H1 (cell line): ENCODE data around the gene NAA50. TPM values are rescaled to one million over a fixed set of nuclear protein-coding genes. Genes with fewer than 3 reads are reported as not detected.

Experiments used
- CTCF ChIA-PET: fragments of 300-600 bp; sonication (Branson Sonifier 250); formaldehyde crosslinking; loops from one replicate; lab custom pipeline; 2021; ENCODE audit not compliant: partially characterized antibody; lab: Charles Lee
- POLR2A ChIA-PET: fragments of 300-600 bp; sonication (Branson Sonifier 250); formaldehyde crosslinking; loops from one replicate; lab custom pipeline; 2021; ENCODE audit warnings: inconsistent platforms; ENCODE audit not compliant: partially characterized antibody; lab: Charles Lee
- DNase-seq, 2 experiments: peaks; one replicate each; pipeline versions ENCODE4 v3.0.0 to v3.0.0-alpha.2; 2010 to 2022; ENCODE audit warnings: low spot score in 2 of 2, low read depth in 1 of 2, mixed read lengths in 1 of 2
- FAIRE-seq: peaks from 2 replicates; lab custom pipeline; 2011; peaks lifted over from hg19 to GRCh38; lab: Jason Lieb, UNC
- H2AFZ ChIP-seq: 2 replicates; pipeline ENCODE4 v1.8.1; 2012; ENCODE audit warnings: low read length, inconsistent platforms
- H2AK5ac ChIP-seq: 2 replicates; pipeline ENCODE4 v1.6.1; 2013; ENCODE audit warnings: low read depth, low read length
- H2BK120ac ChIP-seq: replicated peaks from 2 replicates; pipeline ENCODE3; 2013; ENCODE audit warnings: low read depth, low read length, inconsistent platforms
- H2BK12ac ChIP-seq: 2 replicates; pipeline ENCODE4 v1.6.1; 2013; ENCODE audit warnings: low read depth, low read length
- H2BK15ac ChIP-seq: 2 replicates; pipeline ENCODE4 v1.6.1; 2013; ENCODE audit warnings: low read length
- H2BK20ac ChIP-seq: 2 replicates; pipeline ENCODE4 v1.6.1; 2013; ENCODE audit warnings: low read length
- H2BK5ac ChIP-seq: 2 replicates; pipeline ENCODE4 v1.6.1; 2013; ENCODE audit warnings: low read depth, low read length
- H3K14ac ChIP-seq: 2 replicates; pipeline ENCODE4 v1.6.1; 2013; ENCODE audit warnings: inconsistent platforms; ENCODE audit not compliant: insufficient read length
- H3K18ac ChIP-seq: 2 replicates; pipeline ENCODE4 v1.6.1; 2013; ENCODE audit warnings: low read length; ENCODE audit errors: extremely low read depth
- H3K23ac ChIP-seq: 2 replicates; pipeline ENCODE4 v1.6.1; 2013; ENCODE audit warnings: inconsistent platforms; ENCODE audit not compliant: insufficient read length
- H3K23me2 ChIP-seq: 2 replicates; pipeline ENCODE4 v1.6.1; 2013; ENCODE audit warnings: low read depth, low read length
- H3K27ac ChIP-seq: 2 replicates; pipeline ENCODE4 v1.6.1; 2011; ENCODE audit warnings: low read depth, low read length, inconsistent platforms
- H3K27me3 ChIP-seq, 4 experiments: replicated peaks in 1 of 4; 1 replicate in 1 of 4; 2 replicates in 3 of 4; pipeline versions ENCODE4 v1.6.1 to v1.8.1; 2011 to 2013; ENCODE audit warnings: low read length in 3 of 4, mild to moderate bottlenecking in 3 of 4, inconsistent platforms in 2 of 4, mixed read lengths in 2 of 4, moderate library complexity in 1 of 4; ENCODE audit not compliant: control insufficient read depth in 3 of 4, insufficient read depth in 3 of 4; ENCODE audit errors: extremely low read depth in 1 of 4
- H3K36me3 ChIP-seq, 4 experiments: 2 replicates each; pipeline versions ENCODE4 v1.6.1 to v1.8.1; 2011 to 2013; ENCODE audit warnings: mild to moderate bottlenecking in 4 of 4, low read length in 3 of 4, moderate library complexity in 2 of 4, control low read depth in 1 of 4, inconsistent platforms in 1 of 4; ENCODE audit not compliant: insufficient read depth in 4 of 4, control insufficient read depth in 2 of 4
- H3K4ac ChIP-seq: replicated peaks from 2 replicates; pipeline ENCODE3; 2013; ENCODE audit warnings: low read length, low read depth, mixed read lengths, inconsistent platforms; ENCODE audit not compliant: insufficient read length
- H3K4me1 ChIP-seq, 4 experiments: replicated peaks in 1 of 4; 1 replicate in 1 of 4; 2 replicates in 3 of 4; pipeline versions ENCODE4 v1.6.1 to v1.8.1; 2011 to 2013; ENCODE audit warnings: low read length in 3 of 4, inconsistent platforms in 2 of 4, mixed read lengths in 1 of 4; ENCODE audit not compliant: insufficient read depth in 4 of 4, control insufficient read depth in 3 of 4
- H3K4me2 ChIP-seq, 2 experiments: 2 replicates each; pipeline versions ENCODE4 v1.6.1 to v1.8.1; 2011 to 2013; ENCODE audit warnings: low read depth in 2 of 2, low read length in 2 of 2, control low read depth in 1 of 2, inconsistent platforms in 1 of 2, mild to moderate bottlenecking in 1 of 2; ENCODE audit not compliant: insufficient read depth in 1 of 2
- H3K4me3 ChIP-seq, 4 experiments: fragments of 200-600, 300-600 bp in 1 of 4; sonication (generic), shearing (Covaris generic), sonication (Bioruptor Twin) in 1 of 4; 2 replicates each; pipeline versions ENCODE4 v1.5.1 to v1.8.1; 2011 to 2016; ENCODE audit warnings: low read length in 4 of 4, low read depth in 3 of 4, control low read depth in 2 of 4, inconsistent platforms in 2 of 4, mild to moderate bottlenecking in 2 of 4, mixed read lengths in 1 of 4, moderate library complexity in 1 of 4; ENCODE audit not compliant: insufficient read depth in 2 of 4; ENCODE audit errors: extremely low read depth in 1 of 4
- H3K56ac ChIP-seq: replicated peaks from 2 replicates; pipeline ENCODE3; 2013; ENCODE audit warnings: low read depth, mild to moderate bottlenecking, mixed read lengths, low read length, inconsistent platforms; ENCODE audit not compliant: insufficient read length
- H3K79me1 ChIP-seq: 2 replicates; pipeline ENCODE4 v1.6.1; 2013; ENCODE audit warnings: low read depth, low read length, control low read depth
- H3K79me2 ChIP-seq, 2 experiments: 2 replicates each; pipeline versions ENCODE4 v1.6.1 to v1.8.1; 2012 to 2013; ENCODE audit warnings: low read length in 2 of 2, mild to moderate bottlenecking in 2 of 2, inconsistent platforms in 1 of 2; ENCODE audit not compliant: insufficient read depth in 2 of 2, control insufficient read depth in 1 of 2
- H3K9ac ChIP-seq, 4 experiments: replicated peaks in 1 of 4; 1 replicate in 1 of 4; 2 replicates in 3 of 4; pipeline versions ENCODE4 v1.6.1 to v1.8.1; 2011 to 2013; ENCODE audit warnings: low read depth in 3 of 4, low read length in 3 of 4, control low read depth in 2 of 4, mild to moderate bottlenecking in 2 of 4, moderate library complexity in 2 of 4, inconsistent platforms in 1 of 4; ENCODE audit errors: extremely low read depth in 1 of 4
- H3K9me3 ChIP-seq, 2 experiments: 2 replicates each; pipeline versions ENCODE4 v1.6.1 to v1.8.1; 2012 to 2013; ENCODE audit warnings: mild to moderate bottlenecking in 2 of 2, moderate library complexity in 2 of 2, control low read depth in 1 of 2, inconsistent platforms in 1 of 2, low read depth in 1 of 2, low read length in 1 of 2, mixed read lengths in 1 of 2; ENCODE audit not compliant: insufficient read depth in 2 of 2
- H4K20me1 ChIP-seq, 2 experiments: replicated peaks in 1 of 2; 2 replicates each; pipeline versions ENCODE3 to v1.8.1; 2011 to 2013; ENCODE audit warnings: inconsistent platforms in 2 of 2, low read length in 2 of 2, mild to moderate bottlenecking in 1 of 2; ENCODE audit not compliant: insufficient read depth in 2 of 2, control insufficient read depth in 1 of 2
- H4K5ac ChIP-seq: 2 replicates; pipeline ENCODE4 v1.6.1; 2013; ENCODE audit warnings: low read length, low read depth, mixed read lengths, inconsistent platforms; ENCODE audit not compliant: insufficient read length
- H4K8ac ChIP-seq: 2 replicates; pipeline ENCODE4 v1.8.0; 2013; ENCODE audit warnings: mild to moderate bottlenecking, moderate library complexity, low read length, inconsistent platforms; ENCODE audit not compliant: insufficient read depth; ENCODE audit errors: extremely low read depth
- H4K91ac ChIP-seq: replicated peaks from 2 replicates; pipeline ENCODE3; 2013; ENCODE audit warnings: low read length, mixed read lengths, inconsistent platforms; ENCODE audit not compliant: insufficient read length
- ASH2L ChIP-seq: fragments of 200-600, 300-600 bp; sonication (generic); IDR thresholded peaks from one replicate; pipeline ENCODE4 v1.7.1; 2017; ENCODE audit warnings: low read length
- CBX5 ChIP-seq: fragments of 300-800, 300-1000 bp; sonication (generic); IDR thresholded peaks from 2 replicates; pipeline ENCODE4 v1.7.1; 2016; ENCODE audit warnings: antibody characterized with exemption, low read length, low read depth
- EGR1 ChIP-seq: IDR thresholded peaks from 2 replicates; pipeline ENCODE4 v1.6.1; 2011; ENCODE audit warnings: low read depth, low read length, borderline replicate concordance
- GABPA ChIP-seq: IDR thresholded peaks from 2 replicates; pipeline ENCODE4 v1.6.1; 2011; ENCODE audit warnings: mild to moderate bottlenecking, low read length, moderate library complexity, borderline replicate concordance; ENCODE audit not compliant: insufficient read depth
- RBBP5 ChIP-seq: IDR thresholded peaks from 2 replicates; pipeline ENCODE4 v1.7.1; 2012; ENCODE audit warnings: low read depth, mild to moderate bottlenecking, inconsistent platforms, low read length, moderate library complexity, borderline replicate concordance
- SAP30 ChIP-seq: fragments of 300-600 bp; sonication (generic); IDR thresholded peaks from 2 replicates; pipeline ENCODE4 v1.7.1; 2012; ENCODE audit warnings: low read length, moderate library complexity, mild to moderate bottlenecking, inconsistent platforms; ENCODE audit not compliant: insufficient read depth, insufficient replicate concordance
- SIN3A ChIP-seq, 2 experiments: IDR thresholded peaks in 1 of 2; conservative IDR thresholded peaks in 1 of 2; 2 replicates each; pipeline ENCODE4 v1.6.1; 2011 to 2012; ENCODE audit warnings: low read length in 2 of 2, improper control_type of control experiment in 1 of 2, low read depth in 1 of 2, mild to moderate bottlenecking in 1 of 2
- YY1 ChIP-seq: IDR thresholded peaks from 2 replicates; pipeline ENCODE4 v1.6.1; 2011; ENCODE audit warnings: low read depth, mild to moderate bottlenecking, low read length
- WGBS, 2 experiments: shearing (Covaris generic) in 1 of 2; methylation state at CpG; one replicate each; pipeline versions ENCODE4 v1.1.6 to v1.1.7; 2013 to 2015; ENCODE audit warnings: low lambda C conversion rate in 2 of 2, mixed read lengths in 2 of 2, inconsistent platforms in 1 of 2, low coverage in 1 of 2, missing lambda C conversion rate in 1 of 2; ENCODE audit not compliant: insufficient replicate concordance in 2 of 2, insufficient coverage in 1 of 2, insufficient read length in 1 of 2; ENCODE audit errors: extremely low coverage in 1 of 2, missing lambda C conversion rate in 1 of 2; 5-methylcytosine and 5-hydroxymethylcytosine counted together
- polyA plus RNA-seq, 7 experiments: library from polyadenylated mRNA; depleted of rRNA in 3 of 7; stranded (reverse) in 5 of 7; unstranded in 2 of 7; fragments of >200 nt in 5 of 7; fragments of 200-250 nt in 2 of 7; gene quantifications; 1 replicate in 5 of 7; 2 replicates in 1 of 7; 4 replicates in 1 of 7; pipeline versions ENCODE4 v1.2.1 to v1.2.3, GENCODE V29; 2011 to 2013; ENCODE audit warnings: missing spikeins in 2 of 7, mixed read lengths in 2 of 7
- total RNA-seq: library from RNA; stranded (reverse); fragmentation: NEBNext Ultra II Directional; extraction: Animal tissue kit (Norgen Biotek cat#: 25700); gene quantifications from 2 replicates; pipeline ENCODE4 v1.2.1, GENCODE V29; 2021
- TF ChIP-seq, protein P1 (sequence below): IDR thresholded peaks from 2 replicates; pipeline ENCODE4 v1.6.1; 2012; ENCODE audit warnings: inconsistent platforms
- TF ChIP-seq, protein P2 (sequence below), 3 experiments: IDR thresholded peaks; 1 replicate in 2 of 3; 2 replicates in 1 of 3; pipeline versions ENCODE4 v1.5.1 to v1.6.1; 2011; ENCODE audit warnings: low read length in 3 of 3, mild to moderate bottlenecking in 3 of 3, inconsistent platforms in 2 of 3, low read depth in 1 of 3, moderate library complexity in 1 of 3; ENCODE audit not compliant: insufficient read depth in 1 of 3; ENCODE audit errors: control extremely low read depth in 1 of 3

The NAA50 gene
- total and polyA plus RNA-seq, 2 of the 8 experiments (the other 6 are each of a cell fraction or from before 2014, with no cell fraction given): 46.6 to 231 TPM

DNA sequence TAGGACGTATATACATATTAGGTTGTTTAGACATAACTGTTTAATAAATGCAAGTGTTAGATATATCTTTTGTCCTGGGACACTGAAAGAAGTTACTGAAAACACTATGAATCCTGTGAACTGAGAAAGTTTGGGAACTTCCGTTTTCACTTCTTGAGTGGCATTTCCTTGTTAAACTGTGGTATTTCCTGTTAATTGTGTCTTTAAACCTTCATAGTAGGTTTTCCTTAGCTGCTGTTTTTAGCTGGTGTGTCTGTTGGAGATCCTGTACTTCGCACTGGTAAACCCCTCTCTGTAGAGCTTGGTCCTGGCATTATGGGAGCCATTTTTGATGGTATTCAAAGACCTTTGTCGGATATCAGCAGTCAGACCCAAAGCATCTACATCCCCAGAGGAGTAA lies 37.9 kb upstream of the NAA50 start:
- H3K36me3 ChIP-seq: peaks cover 0 to 6% (median 0%) of the 10 kb centered on the region in 4 experiments; a peak in 7 of 8 replicates
- H3K23me2 ChIP-seq: no peaks in the 10 kb centered on the region
- H2AFZ ChIP-seq: no peak overlapping the region
- H4K91ac ChIP-seq: no peak overlapping the region
- H3K56ac ChIP-seq: no peak overlapping the region
- no peak overlapping the region for H3K4me3 ChIP-seq
- H3K14ac ChIP-seq: no peak overlapping the region
- H2BK15ac ChIP-seq: no peak overlapping the region
- 70% methylated on average over 4 of the region's 4 CpGs; no CpG with 5 or more reads in 1 of the 2 experiments for WGBS, 2 experiments
- no peak for DNase-seq
- no peaks in the 10 kb centered on the region for H3K9me3 ChIP-seq
- no peak overlapping the region for H3K27ac ChIP-seq
- no peak overlapping the region for H3K4ac ChIP-seq
- no peak overlapping the region for H4K5ac ChIP-seq
- H3K9ac ChIP-seq: no peak overlapping the region
- no peak overlapping the region for H4K8ac ChIP-seq
- H3K27me3 ChIP-seq: no peaks in the 10 kb centered on the region
- H3K79me2 ChIP-seq: no peaks in the 10 kb centered on the region
- no peak overlapping the region for H2AK5ac ChIP-seq
- peaks cover 0 to 3% (median 0%) of the 10 kb centered on the region in 4 experiments; a peak in 1 of 7 replicates for H3K4me1 ChIP-seq
- H3K4me2 ChIP-seq: no peak overlapping the region
- no peaks in the 10 kb centered on the region for H3K79me1 ChIP-seq
- CTCF ChIA-PET: interaction anchor here (0.9 kb wide), 1 partner anchor 46 kb away, joined by 3 read pairs; no protein-coding TSS in a partner anchor
- FAIRE-seq: peak; percentile 50
- H2BK120ac ChIP-seq: no peak overlapping the region
- no peak overlapping the region for H3K23ac ChIP-seq
- no peak overlapping the region for H2BK12ac ChIP-seq
- POLR2A ChIA-PET: interaction anchor here (1.0 to 1.5 kb wide), 3 partner anchors 14 to 41 kb away, joined by 3 to 8 read pairs (median 3); partner anchors contain the start of gene ATP6V1A
- no peaks in the 10 kb centered on the region for H4K20me1 ChIP-seq
- H3K18ac ChIP-seq: no peak overlapping the region
- no peak overlapping the region for H2BK5ac ChIP-seq
- H2BK20ac ChIP-seq: no peak overlapping the region
- TF ChIP-seq EGR1: no peak
- no peak for TF ChIP-seq CBX5
- no peak for TF ChIP-seq ASH2L
- no peak for TF ChIP-seq RBBP5
- TF ChIP-seq, protein P1, sequence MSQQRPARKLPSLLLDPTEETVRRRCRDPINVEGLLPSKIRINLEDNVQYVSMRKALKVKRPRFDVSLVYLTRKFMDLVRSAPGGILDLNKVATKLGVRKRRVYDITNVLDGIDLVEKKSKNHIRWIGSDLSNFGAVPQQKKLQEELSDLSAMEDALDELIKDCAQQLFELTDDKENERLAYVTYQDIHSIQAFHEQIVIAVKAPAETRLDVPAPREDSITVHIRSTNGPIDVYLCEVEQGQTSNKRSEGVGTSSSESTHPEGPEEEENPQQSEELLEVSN: no peak
- no peak for TF ChIP-seq SAP30
- TF ChIP-seq GABPA: no peak
- no peak for TF ChIP-seq SIN3A (conservative IDR thresholded peaks at IDR 0.05 in 1 of 2, IDR thresholded peaks at IDR 0.05 in 1 of 2; ENCODE audit: low read depth in 1 of 2, low read length in 2 of 2)
- no peak for TF ChIP-seq YY1
- TF ChIP-seq, protein P2, sequence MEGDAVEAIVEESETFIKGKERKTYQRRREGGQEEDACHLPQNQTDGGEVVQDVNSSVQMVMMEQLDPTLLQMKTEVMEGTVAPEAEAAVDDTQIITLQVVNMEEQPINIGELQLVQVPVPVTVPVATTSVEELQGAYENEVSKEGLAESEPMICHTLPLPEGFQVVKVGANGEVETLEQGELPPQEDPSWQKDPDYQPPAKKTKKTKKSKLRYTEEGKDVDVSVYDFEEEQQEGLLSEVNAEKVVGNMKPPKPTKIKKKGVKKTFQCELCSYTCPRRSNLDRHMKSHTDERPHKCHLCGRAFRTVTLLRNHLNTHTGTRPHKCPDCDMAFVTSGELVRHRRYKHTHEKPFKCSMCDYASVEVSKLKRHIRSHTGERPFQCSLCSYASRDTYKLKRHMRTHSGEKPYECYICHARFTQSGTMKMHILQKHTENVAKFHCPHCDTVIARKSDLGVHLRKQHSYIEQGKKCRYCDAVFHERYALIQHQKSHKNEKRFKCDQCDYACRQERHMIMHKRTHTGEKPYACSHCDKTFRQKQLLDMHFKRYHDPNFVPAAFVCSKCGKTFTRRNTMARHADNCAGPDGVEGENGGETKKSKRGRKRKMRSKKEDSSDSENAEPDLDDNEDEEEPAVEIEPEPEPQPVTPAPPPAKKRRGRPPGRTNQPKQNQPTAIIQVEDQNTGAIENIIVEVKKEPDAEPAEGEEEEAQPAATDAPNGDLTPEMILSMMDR (IDR thresholded peaks at IDR 0.05; ENCODE audit: control extremely low read depth in 1 of 3, insufficient read depth in 1 of 3, low read depth in 1 of 3, low read length in 3 of 3): no peak
